Middle frontal gyrus (tissue), 1 donor: ENCODE data around the gene DLG4.
"Not testable (repeated sequence)": the region's sequence is repeated elsewhere in the genome, so short reads cannot be mapped to it uniquely, and the experiment has no call there.

Source experiments
- DNase-seq: peaks from one replicate; pipeline ENCODE4 v3.0.0-alpha.2; 2015; ENCODE audit warnings: low spot score; ENCODE audit errors: extremely low spot score

DLG4 gene

DNA sequence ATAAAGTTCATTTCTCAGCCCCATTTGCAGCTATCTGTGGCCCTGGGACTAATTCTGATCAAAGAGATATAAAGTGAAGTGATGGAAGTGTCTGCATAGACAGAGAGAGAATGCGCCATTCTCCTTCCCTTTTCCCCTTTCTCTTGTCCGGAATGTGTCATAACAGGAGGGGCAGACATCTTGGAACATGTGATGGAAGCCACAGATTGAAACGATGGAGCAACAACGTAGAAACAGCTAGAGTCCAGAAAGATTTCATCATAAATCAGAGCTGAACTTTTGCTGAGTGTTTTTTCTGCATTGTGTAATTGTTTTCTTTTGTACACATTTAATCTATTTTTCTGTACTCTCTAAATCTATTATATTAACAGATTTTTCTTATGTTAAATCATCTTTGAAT, 51.8 kb downstream of the DLG4 start:
- no peak for DNase-seq

DNA sequence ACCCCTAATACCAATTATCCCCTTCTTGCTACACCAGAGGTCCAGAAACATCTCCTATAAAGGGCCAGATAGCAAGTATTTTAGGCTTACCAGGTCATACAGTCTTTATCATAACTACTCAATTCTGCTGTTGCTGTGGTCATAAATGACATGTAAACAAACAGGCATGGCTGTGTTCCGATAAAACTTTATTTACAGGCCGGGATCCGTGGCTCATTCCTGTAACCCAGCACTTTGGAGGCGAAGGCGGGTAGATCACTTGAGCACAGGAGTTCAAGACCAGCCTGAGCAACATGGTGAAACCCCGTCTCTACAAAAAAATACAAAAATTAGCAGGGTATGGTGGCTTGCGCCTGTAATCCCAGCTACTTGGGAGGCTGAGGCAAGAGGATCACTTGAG, 52.8 kb downstream of the DLG4 start:
- DNase-seq, result no peak

- not testable (repeated sequence) for DNase-seq
Measured at GRCh38 chr17:7159571-7159970, 60.1 kb downstream of the DLG4 start.

- not testable (repeated sequence) for DNase-seq
Measured at GRCh38 chr17:7158424-7158823, 61.2 kb downstream of the DLG4 start.

DNA sequence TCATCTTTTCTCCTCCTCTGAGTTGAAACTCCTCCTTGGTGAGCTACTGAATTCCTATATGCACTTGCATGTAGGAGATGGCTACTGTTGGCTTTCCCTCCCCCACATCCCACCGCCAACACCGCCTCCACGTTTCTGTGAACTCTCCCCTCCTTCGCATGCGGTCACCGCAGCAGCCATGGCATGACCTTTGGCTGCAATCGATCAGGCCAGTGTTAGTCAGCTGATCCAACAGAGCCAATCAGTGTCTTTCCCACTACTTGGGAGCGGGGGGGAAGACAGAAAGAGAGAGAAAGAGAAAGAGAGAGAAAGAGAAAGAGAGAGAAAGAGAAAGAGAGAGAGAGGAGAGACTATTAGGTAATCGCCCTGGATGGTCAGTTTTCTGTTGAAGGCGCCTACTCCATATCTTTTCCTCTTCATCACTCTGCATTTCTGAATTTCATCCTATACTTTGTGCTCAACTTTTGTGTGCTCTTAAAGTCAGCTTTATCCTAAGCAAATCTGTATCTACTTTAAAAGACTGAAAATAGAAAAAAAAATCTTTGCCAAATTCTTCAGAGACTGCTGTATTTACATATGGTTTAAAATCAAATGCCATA, 63.2 kb downstream of the DLG4 start:
- DNase-seq, result no peak

GRCh38 chr17:7147772-7148171, 71.9 kb downstream of the DLG4 start:
- no peak for DNase-seq

DNA sequence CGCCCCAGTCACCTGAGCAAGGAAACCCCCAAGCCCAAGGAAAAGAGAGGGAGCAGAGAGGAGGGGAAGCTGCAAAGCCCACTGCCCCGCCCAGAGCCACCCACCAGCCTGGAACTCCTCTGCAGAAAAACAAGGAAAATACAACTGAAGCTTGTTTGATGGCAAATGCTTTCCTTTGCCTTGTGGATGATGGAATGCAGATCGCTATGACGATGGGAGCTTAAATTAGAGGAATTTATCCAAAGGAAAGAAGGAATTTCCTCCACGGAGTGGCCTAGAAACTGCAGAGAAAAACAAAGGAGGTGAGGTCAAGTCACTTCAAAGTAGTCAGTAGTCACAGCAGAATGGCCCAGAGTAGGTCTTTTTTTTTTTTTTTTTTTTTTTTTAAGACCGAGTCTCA, 73.5 kb downstream of the DLG4 start:
- no peak for DNase-seq

DNA sequence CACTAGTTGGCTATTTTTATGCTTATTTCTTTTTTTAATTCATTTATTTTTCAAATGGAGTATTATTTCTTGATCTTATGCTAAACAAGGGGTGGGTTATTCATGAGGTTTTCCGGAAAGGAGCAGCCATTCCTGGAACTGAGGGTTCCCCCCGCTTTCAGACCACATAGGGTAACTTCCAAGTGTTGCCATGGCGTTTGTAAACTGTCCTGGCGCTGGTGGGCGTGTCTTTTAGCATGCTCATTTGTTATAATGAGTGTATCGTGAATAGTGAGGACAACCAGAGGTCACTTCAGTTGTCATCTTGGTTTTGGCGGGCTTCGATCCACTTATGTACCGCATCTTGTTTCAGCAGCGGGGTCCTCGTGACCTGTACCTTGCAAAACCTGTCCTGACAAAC, 75.4 kb downstream of the DLG4 start:
- DNase-seq, result no peak

GRCh38 chr17:7141824-7142223, 77.8 kb downstream of the DLG4 start:
- no peak for DNase-seq

DNA sequence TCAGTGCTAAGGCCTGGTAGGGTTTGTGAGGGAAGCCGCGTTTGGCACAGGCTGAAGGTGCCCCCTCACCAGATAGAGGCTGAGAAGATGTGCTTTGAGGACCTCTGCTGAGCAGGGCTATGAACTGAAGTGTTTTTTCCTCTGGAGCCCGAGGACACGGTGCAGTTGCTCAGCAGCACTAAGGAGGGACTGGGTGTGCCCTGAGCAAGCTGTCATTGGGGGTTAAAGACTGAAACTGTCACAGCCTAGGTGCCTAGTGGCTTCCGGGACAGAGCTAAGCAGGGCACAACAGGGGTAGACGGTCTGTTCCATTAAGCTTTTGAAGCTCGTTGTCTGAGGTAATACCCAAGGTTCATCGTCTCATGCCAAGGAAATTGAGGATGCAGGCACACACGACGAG, 80.2 kb downstream of the DLG4 start:
- no peak for DNase-seq

- no peak for DNase-seq
Measured at GRCh38 chr17:7138800-7139381, 80.7 kb downstream of the DLG4 start.

DNA sequence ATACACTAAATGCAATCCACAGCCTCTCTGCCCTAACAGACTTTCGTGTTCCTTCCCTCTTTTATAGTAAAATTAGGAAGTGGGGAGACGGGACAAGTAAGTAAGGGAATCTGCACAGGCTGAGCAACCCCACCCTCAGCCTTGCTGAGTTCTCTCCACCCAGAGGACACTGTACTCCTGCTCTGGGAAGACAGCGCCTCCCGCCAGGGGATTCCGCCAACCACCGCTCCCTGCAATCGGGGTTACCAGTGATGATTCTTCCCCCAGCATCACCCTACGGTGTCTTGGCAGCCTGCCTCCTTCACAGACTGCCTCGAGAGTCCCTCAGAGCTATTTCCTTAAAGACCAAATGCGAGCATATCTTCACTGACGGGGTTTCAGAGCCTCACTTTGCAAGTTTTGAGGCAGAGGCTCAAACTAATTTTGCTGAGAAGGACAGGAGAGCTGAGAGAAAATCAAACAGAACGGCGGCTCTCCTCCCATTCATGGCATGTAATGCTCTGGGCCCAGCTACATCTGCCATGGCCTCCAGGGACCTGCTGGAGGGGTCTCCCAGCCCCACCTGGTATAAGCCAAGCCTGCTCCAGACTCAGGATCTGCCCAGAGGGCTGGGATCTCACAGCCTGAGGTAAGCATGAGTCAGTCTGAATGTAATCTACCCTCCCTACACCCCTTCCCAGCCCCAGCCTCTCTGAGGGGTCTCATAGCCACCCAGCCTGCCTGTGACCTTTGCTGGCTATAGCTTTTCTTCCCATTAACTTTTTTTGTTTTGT, 82.3 kb downstream of the DLG4 start:
- no peak for DNase-seq
